HK-2 (cell line): ENCODE results near the gene RAMP3.

Source experiments
- DNase-seq: peaks from one replicate; pipeline ENCODE4 v3.0.0-alpha.2; 2018; ENCODE audit not compliant: unreplicated experiment

The RAMP3 gene

DNA sequence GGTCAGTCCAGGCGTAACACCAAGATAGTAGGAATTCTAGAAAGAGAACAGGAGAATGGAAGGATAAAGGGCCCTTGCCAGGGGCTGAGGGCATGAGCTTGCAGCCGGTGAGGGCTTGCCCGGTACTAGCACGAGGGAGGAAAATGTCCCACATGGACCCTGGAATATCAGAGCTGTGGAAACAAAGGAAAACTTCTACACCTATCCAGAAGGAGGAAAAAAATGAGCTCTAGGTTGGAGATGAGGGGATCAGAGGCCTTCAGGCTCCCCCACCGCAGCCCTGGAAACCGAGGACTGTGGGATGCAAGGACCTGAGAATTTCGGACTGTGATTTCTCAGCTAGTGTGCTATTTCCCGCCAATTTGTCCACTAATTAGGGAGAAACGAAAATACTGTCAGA, 22.1 kb downstream of the RAMP3 start:
- no peak for DNase-seq

DNA sequence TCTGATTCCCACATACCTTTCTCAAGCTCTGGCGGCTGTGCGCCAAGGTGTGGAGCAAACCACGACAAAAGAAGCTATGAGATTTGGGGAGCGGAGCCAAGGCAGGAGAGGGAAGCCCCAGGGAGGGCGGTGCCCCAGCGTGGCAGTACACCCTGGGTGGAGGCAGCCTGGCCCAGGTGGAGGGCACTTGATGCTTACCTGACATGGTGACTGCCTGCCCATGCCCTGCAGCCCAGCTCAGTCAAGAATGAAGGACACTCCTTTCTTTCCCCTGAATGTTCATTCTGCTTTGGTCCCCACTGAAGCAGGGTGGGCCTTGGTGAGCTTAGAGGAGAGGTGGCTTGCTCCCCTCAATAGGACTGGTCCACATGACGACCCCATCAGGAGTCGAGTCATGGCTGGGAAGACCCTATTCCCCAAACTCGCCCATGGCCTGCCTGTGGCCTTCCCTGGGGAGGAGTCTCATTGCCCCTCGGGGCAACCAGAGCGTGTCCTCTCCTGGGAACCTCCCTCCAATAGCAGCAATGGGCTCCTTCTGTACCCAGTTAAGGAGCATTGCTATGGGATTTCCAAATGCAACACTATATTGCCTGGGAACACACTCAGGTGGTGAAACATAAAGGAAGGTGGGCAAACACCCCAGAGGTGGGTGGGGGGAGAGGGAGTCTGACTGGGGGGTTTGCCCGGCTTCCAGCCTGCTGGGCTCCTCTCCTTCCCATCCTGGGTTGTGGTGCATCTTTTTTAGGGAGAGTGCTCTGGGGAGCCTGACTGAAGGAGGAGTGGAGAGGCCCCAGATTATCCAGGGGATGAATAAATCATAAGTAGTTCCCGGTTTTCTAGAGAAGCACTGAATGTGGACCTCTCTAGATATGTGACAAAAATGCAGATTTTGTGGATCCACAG, 22.7 kb downstream of the RAMP3 start:
- DNase-seq: no peak

DNA sequence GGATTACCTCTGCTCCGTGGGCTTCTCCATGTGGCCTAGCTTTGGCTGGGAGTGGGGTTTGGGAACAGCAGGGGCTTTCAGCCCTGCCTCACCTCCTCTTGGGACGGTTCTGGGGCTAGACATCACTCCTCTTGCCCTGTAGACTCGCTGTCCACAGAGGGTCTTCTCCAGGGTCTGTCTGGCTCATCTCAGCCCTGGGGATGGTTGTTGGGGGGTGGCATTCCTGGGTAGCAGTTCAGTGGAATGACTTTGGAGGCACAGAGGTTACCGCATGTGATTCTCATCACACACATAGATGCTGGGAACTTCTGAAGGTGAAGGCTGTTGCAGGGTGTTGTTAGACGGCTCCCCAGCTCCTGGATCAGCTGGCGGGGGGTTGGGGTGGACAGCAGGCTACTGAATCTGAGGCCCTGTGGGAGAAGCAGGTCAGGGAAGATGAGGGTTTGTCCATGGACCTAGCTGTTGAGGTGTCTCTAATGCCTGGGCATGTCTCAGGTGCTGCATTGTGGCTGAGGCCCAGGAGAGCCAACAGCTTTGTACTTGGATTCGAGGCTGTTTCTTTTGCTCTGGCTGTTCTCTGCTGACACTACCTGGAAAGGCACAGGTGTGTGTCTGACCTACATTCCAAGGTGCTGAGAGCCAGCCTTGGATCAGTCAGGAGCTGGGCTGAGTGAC, 23.8 kb downstream of the RAMP3 start:
- no peak for DNase-seq

DNA sequence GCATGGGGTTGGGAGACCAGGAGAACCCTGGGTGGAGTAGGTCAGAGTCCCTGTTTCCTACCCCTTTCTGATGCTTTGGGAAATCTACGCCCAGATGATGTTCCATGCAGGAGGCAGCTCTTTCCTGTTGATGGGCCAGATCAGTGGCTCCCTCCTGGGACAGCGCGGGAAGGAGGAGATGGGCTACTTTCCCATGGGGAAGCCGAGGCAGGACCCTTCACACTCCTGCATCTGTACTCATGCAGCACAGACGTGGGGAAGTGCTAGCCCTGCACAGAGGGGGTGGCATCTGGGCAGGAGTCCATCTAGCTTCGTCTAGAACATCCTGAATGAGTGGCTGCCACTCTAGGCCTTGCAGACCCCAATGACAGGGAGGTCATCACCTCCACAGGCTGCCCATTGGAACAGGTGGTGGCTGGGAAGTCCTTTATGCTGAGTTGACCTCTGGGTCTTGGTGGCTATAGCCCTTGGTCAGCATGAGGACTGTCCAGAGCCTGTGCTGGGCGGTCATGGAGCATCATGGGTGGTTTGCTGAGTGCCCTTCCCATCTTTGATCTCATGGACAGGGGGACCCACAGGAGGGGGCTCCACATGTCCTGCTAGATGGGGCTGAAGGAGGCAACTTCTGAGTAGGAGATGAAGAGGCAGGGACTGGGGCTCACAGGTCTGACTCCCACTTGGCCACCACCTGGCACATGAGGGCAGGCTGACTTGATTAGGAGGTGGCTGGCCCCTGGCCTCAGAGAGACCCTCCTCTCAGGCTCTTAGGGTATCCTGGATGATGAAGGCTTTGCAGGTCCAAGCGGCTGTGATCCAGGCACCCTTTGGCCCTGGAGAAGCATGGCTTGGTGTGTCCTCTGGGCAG, 24.6 kb downstream of the RAMP3 start:
- no peak for DNase-seq

DNA sequence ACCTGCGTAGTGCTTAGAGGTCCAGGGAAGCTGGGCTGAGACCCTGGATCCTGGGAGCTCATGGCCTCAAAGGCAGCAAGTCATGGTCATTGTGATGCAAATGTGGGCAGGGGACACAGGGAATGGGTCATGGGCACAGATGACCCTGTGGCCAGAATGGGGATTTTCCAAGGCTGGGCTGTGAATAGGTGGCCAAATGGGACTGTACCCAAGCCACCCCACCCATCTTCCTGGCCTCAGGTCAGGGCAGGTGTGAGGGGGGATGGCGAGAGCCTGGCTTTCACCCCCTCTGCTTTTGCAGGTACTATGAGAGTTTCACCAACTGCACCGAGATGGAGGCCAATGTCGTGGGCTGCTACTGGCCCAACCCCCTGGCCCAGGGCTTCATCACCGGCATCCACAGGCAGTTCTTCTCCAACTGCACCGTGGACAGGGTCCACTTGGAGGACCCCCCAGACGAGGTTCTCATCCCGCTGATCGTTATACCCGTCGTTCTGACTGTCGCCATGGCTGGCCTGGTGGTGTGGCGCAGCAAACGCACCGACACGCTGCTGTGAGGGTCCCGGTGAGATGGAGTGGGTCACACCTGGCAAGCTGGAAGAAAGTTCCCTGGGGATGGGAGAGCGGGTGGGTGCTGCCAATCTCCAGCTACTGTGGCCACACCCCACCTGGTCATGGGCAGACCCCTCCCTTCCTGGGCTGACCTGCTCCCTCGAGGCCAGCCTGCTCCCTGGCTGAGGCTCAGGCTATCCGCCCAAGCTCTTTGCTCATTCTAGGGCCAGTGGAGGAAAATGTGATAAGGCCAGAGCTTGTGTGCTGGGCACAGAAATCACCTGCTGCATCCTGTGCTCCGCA, 25.5 kb downstream of the RAMP3 start:
- DNase-seq: no peak

DNA sequence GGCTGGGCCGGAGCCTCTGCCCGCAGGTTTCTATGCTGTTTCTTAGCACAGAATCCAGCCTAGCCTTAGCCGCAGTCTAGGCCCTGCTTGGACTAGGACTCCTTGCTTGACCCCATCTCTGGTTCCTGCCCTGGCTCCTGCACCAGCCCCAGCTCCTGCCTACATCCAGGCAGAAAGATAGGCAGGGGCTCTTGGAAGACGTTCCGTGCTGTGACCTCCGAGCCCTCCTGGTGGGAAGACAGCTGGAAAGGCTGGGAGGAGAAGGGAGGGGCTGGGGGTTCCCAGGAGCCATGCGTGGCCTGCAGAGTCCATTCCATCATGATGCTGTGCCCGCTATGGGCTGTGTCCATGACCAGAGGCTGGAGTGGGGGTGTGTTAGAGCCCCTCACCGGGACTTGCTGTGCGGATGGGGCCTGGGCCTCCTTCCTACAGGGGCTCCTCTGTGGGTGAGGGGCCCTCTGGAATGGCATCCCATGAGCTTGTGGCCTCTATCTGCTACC, 26.2 kb downstream of the RAMP3 start:
- DNase-seq: no peak

DNA sequence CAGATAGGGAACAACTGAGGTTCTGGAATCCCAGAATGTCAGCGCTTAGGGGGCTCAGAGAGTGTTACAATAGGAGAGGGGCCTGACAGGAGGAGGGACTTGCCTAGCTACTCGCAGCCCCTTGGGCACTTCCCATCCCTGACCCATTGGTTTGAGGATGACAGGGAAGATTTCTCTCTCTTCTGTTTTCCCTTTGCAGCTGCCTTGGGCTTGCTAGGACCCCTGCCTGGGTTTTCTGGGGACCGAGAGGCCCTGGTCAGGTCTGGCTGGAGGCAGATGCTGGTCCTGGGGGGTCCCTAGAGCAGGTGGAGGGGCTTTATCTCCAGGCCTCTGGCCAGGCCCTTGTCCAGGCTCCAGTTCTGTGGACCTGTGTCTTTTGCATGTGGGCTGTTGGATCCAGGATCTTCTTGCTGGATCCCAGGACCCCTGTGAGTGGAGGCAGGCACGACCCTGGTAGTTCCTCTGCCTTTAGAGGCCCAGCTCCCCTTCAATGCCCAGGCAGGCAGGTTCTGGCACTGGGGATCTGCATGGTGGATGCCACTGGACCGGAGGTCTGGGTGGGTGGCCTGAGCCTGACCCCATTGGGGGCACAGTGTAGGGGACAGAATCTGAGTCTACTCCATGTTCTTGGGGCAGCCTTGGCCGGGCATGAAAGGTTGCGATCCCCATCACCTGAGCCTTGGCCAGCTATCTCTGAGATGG, 26.9 kb downstream of the RAMP3 start:
- DNase-seq: no peak

DNA sequence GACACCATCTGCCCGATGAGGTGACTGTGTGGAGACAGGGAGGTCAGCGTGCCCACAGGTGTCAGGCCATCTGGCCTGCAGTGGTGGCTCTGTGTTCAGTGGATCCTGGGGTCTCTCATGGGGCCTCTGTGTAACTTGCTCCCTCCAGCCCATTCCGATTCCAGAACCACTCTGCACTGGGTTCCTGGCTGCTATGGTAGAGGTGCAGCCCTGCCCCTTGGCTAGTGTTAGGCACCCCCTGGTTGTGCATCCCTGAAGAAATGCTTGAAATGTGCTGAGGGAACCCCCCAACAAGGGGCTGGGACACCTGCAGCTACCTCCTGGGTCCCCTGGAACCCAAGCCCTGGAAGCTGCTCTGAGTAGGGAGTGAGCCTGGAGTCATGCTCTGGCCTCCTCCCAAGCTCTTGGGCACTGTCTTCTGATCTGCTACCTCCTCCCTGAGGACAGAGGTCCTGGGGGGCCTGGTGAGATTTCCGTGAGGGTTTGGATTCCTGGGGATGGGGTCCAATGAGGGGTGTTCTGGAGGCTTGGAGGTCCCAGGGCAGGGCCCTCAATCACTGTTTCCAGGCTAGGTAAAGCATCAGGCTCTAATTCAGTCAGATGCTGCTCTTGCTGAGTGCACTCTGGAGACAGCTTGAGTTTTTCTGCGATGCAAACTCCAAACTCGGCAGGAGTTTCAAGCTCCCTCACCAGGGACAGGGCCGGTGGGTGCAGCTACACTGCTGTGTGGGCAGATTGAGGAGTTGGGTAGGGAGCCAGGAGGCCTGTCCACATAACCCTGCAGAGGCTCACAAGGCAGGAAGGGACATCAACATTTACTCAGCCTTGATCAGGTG, 27.7 kb downstream of the RAMP3 start:
- no peak for DNase-seq

DNA sequence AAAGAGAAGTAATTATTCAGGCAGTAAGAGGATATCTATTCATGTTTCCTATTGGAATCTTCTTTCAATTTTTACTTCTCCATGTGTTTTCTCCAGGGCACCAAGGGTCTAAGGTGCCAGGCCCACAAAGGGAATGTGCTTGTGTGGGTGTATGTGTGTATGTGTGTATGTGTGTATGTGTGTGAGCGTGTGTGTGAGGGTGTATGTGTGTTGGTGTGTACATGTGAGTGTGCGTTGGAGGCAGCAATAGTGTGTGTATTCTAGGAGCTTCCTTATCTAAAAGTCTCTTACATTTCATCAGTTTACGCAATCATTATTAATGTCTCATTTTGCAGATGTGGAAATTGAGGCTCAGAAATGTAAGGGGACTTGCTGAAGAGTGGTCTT, 28.3 kb downstream of the RAMP3 start:
- DNase-seq: no peak

DNA sequence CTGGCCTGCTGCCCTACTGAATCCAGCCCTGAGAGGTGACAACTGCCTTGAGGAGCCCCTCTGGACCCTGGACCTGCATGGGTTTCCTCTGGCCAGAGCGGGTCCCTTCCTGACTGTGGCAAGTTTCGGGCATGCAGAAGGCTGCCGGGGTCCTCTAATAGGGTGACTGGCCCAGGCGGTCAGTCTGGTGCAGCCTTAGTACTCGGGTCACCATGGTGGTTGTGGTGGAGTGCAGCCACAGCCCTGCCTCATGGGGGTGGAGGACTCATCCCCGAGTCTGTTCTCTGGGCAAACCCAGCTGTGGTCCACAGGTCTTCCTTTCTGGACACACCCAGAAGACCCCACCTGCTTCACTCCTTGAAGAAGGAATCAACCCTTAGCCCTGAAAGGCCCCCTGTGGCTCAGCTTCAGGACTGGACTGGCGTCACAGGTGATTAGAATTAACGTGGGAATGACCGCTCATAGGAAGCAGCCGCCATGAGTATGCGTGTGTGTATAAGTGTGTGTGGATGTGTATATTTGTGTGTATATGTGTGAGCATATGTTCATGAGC, 28.7 kb downstream of the RAMP3 start:
- DNase-seq: no peak

DNA sequence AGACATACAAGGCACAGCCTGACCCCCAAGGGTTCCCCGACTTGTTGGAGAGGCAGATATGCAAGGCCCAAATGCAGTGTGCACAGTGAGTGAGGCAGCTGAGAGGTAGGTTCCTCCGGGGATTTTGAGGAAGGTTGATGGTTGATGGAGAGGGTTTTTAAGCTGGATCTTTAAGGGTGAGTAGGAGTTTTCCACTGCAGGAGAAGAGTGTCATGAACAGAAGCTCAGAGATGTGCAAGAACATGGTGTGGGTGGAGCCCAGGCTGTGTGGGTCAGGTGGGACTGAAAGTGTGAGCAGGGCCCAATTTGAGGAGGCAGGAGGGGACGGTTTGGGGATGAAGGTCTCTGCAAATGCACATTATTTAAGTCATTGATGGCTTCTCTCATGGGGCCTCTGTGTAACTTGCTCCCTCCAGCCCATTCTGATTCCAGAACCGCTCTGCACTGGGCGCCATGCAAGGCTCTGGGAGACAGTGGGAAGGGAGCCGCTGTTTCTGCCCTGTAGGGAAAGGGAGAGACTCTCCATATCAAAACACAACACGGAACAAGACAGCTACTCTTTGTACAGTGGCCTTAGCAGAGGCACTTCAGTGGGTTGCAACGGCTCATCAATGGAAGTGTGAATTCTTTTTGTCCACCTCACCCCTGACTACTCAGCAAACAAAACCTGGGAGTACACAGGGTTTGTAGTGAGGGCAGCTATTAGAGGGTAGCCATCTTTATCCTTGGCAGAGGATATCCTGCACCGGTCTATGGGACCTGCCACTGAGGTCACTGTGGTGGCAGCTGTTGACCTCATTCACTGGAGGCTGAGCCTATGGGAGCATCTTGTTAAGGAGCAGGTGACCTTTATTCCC, 29.7 kb downstream of the RAMP3 start:
- no peak for DNase-seq

DNA sequence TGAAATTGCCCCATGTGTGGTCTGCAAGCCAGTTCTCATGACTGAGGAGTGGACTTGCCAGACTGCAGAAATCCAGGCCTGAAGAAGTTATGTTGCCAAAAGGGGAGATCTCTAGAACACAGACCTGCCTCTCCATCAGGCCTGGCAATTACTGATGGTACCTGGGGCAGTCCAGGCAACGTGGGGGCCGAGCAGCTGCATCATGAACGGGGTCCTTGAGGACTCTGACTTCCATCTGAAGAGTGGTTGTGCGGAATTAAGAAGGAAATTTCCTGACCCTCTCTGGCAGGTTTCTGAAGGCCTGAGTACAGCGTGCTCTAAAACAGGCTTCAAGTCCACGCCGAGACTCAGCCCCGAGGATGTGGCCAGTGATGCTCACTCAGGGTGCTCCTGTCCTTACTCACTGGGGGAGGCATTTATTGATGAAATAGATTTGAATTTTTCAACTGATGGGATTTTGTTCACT, 30.4 kb downstream of the RAMP3 start:
- DNase-seq: no peak

DNA sequence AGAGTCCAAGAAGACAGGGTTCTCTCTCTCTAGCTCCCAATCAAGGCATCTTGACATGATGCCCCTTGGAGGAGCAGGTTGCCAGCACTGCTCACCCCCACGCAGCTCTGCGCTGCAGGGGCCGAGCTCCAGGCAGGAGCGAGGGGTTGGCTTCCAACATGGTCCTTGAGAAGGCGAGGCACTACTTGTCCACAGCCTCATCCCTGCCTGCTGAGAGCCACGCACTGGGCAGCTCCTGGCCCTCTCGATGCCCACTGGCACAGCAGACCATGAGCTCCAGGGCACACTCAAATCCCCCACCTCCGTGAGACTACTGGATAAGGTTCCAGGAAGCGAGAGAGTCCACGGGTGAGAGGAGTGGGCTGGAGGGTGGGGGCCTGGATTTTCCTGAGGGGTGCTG, 31.1 kb downstream of the RAMP3 start:
- DNase-seq: no peak

DNA sequence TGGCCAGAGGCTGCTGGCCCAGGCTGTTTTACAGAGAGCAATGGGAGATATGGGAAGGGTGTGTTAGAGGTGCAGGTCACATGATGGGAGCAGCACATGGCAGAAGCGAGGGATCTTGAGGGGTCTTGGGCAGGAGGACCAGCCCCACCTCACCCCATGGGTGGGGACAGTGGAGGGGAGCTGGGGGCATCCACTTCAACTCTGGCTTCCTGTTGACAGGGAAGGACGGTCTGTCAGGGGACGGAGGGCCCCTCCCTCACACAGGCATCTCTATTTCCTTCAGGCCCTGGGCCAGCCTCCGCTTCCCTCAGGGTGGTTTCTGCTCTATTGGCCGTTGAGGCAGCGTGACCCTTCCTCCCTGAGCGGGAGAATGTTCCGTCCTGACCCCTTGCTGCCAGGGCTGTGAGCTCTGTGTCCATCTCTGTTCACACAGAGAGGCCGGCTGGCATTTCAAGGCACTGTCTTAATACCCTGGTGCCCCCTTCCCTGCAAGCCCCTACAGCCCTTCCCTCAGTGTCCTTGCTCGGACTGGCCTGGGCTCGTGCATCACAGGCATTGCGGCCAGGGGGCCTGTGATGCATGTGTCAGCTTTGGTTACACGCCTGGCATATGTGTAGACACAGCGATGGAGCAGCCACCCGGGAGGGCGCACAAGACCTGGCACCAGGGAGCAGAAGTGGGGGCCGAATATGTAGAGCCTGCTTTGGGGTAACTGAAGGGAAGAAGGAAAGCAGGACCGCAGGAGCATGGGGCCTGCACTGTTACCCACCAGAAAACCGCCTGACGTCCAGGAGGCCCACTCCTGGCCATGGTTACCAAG, 31.8 kb downstream of the RAMP3 start:
- DNase-seq: no peak

DNA sequence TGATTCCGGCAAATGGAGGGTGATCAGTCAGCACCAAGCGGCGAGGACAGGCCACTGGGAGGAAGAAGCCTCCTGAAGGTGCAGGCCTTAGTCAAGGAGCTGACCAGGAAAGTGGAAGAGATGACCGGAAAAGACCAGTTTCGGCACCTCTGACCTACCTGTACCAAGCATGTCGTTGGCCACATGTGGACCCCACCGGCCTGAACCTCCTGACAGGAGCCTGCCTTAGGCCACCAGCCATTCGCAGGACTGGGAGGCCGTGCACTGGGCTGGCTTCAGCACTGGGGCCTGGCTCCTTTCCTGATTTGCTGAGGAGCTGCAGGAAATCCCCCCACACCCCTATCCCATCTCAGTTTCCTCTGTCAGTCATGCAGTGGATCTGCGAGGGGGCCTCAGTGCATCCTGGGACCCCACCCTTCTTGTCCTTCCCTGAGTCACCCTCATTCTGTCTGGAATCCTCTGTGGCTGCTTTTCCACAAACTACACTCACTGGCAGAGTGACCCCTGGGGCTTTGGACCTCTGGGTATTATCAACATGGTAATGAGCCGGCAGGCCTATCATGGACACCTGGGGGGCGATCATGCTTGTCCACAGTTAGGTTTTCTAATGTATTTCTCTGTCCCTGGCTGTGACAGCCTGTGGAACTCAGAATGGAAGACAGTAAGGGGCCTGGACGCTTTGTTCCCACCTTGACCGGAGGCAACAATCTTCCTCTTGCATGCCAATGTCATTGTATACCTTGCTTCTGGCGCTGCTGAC, 33.0 kb downstream of the RAMP3 start:
- no peak for DNase-seq

DNA sequence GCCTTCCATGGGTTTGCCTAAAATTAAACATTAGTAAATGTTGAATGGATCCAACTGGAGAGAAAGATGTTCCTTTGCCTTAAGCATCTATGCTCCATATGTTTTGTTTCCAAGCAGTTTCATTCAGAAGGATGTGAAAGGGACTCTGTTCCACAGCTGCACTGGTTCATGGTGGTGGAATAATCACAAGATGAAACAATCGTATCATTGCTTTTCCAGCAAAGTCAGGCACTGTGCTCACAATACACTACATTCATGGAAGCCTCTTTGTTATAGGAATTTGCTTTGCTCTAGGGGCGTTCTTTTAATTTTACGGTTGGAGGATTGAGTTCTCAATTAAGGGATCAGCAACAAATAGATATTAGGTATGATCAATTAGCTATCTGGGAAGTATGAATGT, 33.8 kb downstream of the RAMP3 start:
- no peak for DNase-seq

DNA sequence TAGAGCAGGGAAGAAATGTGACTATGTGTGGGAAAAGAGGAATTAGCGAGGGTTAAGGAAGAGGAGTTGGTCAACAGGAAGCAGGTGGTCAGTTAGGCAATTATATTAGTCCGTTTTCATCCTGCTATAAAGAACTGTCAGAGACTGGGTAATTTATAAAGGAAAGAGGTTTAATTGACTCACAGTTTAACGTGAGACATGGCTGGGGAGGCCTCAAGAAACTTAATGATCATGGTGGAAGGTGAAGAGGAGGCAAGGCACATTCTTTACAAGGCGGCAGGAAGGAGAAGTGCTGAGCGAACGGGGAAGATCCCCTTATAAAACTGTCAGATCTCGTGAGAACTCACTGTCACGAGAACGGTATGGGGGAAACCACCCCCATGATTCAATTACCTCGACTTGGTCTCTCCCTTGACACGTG, 35.0 kb downstream of the RAMP3 start:
- DNase-seq: no peak
